HG03342 (cell line): ENCODE data around the gene ABRACL.
"Not testable (repeated sequence)": the region's sequence is repeated elsewhere in the genome, so short reads cannot be mapped to it uniquely, and the experiment has no call there.

Experiments
- ATAC-seq: cut with Tn5 transposase; IDR thresholded peaks from one replicate; pipeline ENCODE4 v1.9.1; 2021; ENCODE audit warnings: mild to moderate bottlenecking, moderate library complexity; ENCODE audit not compliant: unreplicated experiment

ABRACL gene

DNA sequence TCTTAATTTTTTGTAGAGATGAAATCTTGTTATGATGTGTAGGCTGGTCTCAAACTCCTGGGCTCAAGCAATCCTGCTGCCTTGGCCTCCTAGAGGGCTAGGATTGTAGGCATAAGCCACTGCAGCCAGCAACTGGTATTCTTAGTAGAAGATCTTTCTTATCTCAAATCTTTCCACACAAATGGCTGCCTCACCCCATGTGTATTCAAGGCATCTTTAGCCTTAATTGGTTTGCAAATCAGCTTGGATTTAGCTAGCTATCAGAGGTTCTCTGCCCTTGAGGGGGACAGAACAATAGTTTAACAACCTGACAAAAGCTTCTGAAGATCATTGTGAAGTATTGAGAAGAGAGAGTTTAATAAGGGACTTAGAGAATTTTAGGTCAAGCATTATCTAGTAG, 17.9 kb upstream of the ABRACL start:
- no peak for ATAC-seq

DNA sequence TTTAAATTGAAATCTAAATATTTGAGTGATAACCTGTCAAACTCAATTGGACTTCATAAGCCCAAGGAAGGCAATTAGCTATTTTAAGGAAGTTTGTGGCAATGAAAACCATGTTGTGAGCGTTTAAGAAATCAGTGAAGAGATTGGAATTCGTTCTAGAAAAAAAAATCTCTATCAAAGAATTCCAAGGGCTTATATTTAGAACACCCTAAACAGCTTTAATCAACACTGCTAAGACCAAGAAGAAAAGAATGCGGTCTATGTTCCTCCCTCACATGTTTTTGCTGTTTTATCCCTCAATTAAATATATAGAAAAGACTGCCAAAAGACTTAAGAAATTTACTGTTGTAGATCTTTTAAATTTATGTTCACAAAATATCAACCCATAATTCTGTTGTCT, 16.6 kb upstream of the ABRACL start:
- ATAC-seq: no peak

DNA sequence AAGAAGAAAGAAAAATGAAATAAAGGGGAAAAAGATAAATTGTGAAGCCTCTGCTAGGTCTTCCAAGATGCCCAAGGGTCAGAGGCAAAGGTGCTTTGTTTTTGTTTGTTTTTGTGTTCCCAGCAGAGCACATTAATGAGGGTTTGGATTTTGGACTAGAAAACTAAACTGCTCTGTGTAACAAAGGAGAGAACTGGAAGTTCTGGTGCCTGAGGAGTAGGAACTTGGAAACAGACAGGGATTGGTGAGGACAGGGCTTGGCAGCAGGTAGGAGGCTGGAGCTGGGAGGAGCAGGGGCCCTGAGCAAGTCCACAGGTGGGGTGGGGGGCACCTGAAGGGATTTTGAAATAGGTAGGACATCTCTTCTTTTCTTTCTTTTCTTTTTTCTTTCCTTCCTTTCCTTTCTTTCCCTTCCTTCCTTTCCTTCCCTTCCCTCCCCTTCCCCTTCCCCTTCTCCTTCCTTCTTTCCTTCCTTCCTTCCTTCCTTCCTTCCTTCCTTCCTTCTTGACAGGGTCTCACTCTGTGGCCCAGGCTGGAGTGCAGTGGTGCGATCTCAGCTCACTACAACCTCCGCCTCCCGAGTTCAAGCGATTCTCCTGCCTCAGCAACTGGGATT, 15.3 kb upstream of the ABRACL start:
- no peak for ATAC-seq

DNA sequence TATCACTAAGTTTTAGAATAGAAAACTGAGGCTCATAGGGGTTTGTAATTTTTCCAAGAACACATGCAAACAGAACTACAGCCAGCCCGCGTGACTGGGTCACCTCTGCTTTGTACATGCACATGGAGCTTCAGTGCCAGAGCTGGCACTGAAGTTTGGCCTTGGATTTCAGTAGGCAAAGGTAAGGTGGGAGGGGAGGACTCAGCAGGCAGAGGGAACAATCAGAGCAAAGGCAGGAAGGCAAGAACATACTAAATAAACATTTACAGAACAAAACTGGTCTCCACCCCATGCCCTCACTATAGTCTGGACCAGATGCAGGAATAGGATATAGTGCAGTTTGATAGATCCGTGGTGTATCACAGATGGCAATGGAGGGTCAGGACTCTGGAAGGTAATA, 13.6 kb upstream of the ABRACL start:
- ATAC-seq: no peak

DNA sequence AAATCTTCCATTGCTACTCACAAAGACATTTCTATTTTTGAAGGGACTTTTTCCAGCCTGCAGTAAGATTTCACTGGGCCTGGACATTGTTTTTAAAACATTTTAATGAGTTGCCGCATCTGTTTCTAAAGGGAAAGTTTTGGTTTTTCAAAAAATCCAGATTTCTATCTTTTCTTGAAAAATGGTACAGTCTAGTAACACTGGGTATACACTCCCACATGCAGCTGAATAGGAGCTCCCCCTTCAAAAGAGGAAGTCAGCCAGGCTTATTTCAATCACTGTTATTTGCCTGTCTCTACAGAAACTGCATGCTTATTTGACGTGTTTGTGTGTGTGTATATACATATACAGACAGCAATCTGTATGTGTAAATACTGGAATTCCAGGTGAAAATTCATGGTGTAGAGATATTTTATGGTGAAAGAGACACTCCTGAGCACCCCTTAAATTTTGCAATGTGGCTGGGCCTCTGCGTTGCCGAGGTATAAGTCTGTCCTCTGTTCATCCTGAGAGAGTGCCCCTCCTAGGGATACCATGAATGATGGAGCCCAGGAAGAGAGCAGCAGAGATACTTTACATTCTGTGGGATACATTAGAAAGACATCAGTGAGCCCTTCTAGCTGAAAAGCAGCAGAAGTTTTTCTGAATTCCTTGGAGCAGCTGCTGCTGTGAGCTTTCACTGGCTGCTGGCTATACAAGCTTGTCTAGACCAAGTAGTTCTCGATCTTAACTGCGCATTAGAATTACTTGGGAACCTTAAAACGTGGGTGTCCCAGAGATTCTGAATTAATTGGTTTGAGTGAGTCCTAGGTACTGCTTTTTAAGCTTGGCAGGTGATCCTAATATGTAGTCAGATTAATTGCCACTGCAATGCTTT, 12.0 kb upstream of the ABRACL start:
- peak; percentile 89 for ATAC-seq

DNA sequence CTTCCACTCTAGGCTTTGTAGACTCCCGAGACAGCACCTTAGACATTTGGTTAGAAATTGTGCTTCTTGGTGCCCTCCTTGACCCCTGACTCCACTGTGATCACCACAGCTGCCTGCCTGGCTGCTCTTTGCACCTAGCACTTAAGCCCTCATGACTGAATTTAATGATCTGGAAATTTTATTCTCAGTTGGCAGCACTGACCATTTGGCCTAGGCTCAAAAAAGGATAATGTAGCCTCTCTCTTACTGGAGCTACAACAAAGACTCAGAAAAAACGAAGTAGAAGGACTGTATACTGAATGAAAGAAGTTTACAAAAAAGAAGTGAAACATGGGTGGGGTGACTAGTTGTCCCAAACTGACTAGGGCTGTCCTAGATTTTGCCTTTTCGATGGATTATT, 11.3 kb upstream of the ABRACL start:
- no peak for ATAC-seq

DNA sequence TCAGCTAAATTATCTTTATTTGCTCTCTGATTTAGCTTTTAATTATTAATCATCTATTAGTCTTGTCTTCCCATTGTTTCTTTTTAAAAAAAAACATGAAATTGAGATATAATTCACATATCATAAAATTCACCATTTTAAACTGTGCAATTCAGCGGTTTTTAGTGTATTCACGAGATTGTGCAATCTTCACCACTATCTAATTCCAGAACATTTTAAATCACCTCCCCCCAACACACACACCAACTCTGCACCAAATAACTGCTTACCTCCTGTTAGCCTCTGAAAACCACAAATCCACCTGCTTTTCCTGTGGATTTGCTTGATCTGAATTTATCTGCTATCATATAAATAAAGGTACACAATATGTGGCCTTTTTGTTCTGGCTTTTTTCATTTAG, 8.8 kb upstream of the ABRACL start:
- no peak for ATAC-seq

DNA sequence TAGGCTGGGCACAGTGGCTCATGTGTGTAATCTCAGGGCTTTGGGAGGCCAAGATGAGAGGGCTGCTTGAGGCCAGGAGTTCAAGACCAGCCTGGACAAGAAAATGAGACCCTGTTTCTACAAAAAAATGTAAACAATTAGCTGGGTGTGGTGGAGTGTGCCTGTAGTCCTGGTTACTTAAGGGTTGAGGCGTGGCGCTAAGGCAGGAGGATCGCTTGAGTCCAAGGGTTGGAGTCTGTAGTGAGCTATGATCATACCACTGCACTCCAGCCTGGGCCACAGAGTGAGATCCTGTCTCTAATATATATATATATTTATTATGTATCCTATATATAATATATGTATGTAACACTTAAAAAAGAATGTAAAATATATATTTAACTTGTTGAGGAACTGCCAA, 7.9 kb upstream of the ABRACL start:
- ATAC-seq: no peak

DNA sequence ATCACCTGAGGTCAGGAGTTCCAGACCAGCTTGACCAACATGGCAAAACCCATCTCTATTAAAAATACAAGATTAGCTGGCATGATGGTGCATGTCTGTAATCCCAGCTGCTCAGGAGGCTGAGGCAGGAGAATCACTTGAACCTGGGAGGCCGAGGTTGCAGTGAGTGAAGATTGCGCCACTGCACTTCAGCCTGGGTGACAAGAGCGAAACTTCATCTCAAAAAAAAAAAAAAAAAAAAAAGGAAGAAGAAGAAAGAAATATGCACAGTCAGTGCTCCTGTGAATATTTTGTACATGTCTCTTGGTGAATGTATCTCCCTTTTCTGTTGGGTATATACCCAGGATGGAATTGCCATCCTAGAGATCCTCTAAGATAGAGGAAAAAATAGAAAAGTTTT, 3.1 kb upstream of the ABRACL start:
- not testable (repeated sequence) for ATAC-seq

DNA sequence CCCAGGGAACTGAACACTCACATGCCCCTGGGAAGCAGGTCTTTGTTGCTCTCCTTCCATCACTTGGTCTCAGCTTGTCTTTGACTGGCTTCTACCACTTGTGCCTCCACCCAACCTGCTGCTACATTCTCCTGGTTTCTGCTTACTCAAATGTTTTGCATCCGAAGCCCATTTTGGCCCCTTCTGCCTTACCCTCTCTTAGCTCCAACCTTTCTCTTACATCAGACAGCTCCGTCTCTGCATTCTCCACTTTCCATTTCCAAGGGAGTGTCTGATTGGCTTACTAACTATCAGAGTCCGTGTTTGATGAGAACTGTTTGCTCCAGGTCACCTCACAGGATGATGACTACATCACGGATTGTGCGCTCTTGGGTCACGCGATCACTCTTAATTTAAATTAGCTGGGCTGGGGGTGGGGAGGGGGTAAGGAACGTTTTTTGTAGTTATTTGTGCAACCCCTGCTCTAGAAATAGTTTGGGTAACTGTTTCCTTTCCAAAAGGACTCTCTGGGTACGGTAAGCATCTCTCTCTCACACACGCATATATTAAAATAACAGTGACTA, 844 bp upstream of the ABRACL start:
- ATAC-seq: no peak

DNA sequence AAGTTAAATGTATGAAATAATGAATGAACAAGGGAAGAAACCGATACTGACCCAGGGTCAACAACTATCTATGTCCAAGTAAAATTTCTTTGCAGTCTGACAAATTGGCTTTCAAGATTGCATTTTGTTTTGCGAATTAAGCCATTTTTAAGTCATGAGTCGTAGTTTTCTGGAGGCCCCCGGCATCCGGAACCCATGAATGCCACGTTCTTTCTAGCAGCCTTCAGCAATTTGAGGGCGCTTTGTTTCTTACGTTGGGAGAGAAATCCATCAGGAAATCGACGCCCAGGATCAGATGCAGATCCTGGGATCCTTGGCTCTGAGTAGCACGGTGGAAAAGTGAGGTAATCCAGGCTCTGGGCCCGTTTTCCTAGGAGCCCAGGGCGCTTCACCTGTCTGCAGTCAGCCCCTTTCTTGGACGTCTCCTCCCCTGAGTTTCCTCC, 309 bp upstream of the ABRACL start:
- no peak for ATAC-seq

DNA sequence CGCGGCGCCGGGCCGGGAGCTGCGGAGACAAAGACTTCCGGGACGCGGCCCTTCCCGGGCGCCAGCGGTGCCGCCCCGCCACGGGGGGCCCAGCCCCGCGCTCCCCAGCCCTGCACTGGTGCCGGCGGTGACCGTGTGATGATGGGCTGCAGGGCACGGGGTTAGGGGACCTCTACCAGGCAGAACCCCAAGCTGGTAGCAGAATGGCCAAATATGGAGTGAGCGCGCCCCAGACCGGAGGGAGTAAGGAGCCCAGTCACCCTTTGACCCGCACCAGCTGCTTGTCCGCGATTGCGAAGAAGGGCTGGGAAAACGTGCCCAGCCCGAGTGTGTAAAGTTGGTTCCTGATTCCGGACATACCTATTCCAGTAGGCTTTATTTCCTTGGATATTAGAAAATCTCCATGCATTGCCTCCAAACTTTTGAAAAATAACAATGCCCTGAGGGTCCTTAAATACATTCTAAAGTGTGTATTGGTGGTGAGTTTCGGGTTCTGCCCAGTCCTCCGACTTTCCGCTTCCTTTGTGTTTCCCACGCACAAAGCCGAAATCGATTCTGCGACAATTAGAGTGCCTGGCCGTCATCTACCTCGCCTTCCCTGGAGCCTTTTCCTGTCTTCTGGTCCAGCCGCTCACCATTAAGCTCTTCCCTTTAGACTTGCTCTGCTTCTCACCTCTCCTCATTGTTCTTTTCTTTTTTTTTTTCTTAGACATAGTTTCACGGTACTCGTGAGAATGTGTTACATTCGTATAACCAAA, 1.1 kb downstream of the ABRACL start:
- peak; percentile 33 for ATAC-seq

DNA sequence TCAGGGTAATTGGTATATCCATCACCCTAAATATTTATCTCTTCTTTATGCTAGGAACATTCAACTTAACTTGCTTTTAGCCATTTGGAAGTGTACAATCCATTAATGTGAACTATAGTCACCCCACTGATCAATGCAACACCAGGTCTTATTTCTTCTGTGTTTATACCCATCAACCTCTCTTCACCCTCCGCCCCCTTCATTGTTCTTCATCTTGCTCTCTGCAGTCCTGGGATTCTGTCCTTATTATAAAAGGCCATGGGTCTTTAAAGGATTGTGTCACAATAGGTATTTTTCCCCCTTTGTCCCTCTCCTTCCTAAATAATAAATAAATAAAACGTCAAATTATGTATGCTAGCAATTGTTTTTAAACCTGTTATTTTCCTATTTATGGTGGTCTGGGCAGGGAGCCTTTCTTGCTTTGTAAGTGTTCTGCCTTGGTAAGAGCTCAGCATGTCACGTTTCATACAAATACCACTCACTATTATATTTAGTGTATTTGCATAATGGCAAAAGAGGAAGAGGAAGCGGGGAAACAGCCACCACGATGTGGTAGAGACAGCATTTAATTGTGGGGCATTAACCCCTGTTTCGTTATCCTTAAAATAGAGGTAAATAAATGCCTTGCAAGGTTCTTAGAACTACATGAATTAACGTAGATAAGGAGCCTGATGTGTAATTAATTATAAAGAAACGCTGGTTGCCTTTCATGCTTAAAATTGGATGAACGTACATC, 1.9 kb downstream of the ABRACL start:
- ATAC-seq: peak; percentile 54

DNA sequence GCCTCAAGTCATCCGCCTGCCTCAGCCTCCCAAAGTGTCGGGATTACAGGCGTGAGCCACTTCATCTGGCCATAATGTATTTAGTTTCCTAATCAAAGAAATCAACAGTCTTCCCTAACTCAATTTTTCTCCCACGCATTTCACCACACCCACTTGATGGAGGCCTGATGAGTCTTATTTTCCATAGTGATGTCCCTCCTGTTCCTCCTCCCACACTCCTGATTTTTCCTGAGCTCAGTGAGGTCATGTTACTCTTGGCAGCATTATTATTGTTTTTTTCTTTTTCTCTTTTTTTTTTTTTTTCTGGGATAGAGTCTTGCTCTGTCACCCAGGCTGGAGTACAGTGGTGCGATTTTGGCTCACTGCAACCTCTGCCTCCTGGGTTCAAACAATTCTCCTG, 8.9 kb downstream of the ABRACL start:
- no peak for ATAC-seq

DNA sequence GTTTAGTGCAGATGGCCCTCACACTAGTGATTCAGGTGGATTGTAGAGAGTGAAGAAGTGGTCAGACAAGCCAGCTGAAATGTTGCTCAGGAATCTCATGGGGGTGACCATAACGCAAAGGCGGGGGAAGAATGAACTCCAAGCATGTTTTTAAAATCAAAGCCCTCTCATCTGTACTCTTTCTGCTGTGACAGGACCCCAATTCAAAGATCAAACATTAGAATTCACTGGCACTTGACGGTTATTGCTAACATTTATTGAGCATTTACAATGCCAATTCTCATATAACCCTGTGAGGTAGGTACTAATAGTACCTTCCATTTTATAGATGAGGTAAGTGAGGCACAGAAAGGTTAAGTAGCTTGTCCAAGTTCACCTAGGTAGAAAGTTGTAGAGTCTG, 15.7 kb downstream of the ABRACL start:
- no peak for ATAC-seq

DNA sequence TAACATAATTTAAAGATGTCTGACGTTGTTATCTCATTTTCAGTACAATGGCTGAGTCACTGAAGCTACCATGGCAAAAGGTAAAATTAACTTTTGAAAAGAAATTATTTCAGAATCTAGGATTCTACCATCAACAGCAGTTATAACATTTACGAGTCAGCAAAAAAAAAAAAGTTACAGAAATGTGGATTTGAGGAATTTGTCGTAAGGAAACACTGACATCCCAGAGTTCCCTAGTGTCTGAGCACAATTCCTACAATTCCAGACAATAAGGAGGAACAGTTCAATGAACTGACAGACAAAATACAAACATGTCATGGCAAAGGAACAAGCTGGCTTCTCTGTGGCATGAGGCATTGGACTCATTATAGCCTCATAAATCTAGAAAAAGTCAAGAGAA, 19.1 kb downstream of the ABRACL start:
- ATAC-seq: no peak

DNA sequence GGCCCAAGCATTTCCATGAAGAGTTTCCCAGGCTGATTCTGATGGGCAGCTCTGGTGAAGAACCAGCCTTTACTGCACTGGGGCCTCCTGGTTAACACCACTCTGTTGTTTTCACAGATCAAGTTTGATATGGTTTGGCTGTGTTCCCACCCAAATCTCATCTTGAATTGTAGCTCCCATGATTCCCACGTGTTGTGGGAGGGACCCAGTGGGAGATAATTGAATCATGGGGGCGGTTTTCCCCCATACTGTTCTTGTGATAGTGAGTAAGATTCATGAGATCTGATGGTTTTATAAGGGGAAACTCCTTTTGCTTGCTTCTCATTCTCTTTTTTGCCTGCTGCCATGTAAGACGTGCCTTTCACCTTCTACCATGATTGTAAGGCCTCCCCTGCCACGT, 20.4 kb downstream of the ABRACL start:
- not testable (repeated sequence) for ATAC-seq

DNA sequence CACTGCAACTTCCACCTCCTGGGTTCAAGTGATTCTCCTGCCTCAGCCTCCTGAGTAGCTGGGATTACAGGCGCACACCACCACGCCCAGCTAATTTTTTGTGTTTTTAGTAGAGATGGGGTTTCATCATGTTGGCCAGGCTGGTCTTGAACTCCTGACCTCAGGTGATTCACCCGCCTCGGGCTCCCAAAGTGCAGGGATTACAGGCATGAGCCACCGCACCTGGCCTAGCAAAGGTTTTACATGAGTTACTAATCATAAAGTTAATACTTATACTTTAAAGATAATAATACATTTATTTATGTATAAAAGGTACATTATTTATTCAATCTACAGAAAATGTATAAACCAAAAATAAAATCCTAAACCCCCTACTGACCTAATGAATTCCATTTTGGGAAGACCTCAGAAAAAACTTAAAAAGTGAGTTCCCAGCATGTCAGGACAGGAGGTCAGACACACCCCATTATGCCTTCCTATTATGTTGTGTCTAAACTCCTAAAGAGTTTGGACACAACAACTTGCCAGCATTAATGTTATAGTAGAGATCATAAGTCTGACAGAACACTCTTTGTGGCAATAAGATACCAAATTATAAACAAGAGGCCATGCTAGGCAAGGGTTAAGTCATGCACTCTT, 21.7 kb downstream of the ABRACL start:
- not testable (repeated sequence) for ATAC-seq

DNA sequence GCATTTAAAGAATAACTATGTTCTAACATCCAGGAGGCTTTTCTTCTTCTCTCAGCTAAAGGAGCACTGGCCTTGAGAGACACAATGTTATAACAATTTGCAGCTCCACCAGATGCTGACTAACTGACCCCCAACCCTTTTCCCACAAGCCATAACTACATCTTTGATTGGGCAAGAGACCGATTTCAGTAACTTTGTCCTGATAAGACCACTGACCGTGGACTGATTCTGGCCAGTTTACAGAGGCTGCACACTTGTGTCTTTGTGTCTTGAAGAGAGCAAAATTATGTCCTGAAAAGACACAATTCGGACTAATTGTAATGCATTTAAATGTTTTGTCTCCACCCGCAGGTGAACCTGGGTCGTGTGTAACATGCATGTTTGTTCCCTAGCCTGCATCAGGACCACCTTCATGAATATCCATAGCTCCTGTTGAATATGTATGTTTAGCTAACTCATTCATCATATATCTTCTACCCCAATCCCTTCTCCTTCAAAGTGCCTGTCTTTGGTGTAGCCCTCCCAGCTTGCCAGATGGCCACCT, 22.3 kb downstream of the ABRACL start:
- ATAC-seq: no peak
